ENCODE data around the gene FKBP11.
"Not testable (repeated sequence)": the region's sequence is repeated elsewhere in the genome, so short reads cannot be mapped to it uniquely, and the experiment has no call there.

The FKBP11 gene

DNA sequence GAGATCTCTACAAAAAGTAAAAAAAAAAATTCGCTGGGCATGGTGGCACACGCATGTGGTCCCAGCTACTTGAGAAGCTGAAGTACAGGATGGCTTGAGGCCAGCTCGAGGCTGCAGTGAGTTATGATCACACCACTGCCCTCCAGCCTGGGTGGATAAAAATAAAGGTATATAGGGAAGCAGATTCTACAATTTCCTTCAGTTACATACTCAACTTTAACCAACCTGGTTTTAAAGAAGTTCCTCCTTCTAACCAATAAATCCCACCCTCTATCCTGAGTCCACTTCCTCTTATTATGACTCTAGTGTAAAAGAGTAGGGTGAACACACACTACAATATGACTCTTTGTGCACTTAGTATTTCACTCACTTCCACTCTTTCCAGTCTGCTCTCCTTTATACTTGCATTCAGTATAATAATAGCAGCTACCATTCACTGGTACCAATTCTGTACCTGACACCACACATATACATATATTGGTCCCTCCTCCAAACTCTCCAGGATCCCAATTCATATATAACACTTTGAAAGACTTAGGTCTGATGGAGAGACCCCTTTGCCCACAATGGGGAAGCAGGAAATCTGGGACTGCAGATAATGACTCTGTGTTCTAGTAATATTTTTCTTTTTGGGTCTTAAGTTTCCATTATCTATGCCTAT is 29.7 kb upstream of the FKBP11 start:
- no peak for DNase-seq

DNA sequence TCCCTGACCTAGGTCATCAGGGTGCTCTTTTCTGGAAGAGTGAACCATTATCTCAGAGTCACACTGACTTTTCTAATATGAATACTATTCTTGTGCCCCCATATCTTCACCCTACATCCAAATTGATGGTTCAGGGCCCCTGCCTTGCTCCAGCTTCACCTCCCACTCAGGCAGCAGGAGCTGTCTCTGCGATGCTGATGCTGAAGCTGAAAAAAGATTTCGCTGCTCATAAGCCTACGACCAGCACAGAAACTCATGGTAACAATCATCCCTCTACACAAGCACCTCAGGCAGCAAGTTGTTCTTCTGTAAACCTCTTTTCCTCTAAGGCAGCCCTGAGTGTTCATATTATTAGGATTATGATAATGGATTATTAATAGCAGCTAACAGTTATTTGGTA is 28.8 kb upstream of the FKBP11 start:
- no peak for DNase-seq

DNA sequence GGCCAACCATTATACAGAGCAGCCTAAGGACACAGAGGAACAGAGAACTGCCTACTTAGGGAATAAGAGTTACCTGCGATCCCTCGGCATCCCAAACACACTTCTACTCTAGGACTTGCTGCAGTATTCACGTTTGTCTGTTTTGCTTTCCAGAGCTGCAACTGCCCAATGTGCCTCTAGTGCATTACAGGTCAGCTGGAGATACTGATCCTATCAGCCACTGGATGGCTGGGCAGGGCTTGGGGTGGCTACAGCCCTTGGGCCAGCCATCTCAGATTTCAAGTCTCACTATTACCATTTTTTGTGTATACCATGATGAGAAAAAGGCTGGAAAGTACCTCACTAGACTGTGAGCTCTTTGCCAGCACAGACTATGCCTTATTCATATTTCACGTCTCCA is 27.4 kb upstream of the FKBP11 start:
- DNase-seq, result no peak

DNA sequence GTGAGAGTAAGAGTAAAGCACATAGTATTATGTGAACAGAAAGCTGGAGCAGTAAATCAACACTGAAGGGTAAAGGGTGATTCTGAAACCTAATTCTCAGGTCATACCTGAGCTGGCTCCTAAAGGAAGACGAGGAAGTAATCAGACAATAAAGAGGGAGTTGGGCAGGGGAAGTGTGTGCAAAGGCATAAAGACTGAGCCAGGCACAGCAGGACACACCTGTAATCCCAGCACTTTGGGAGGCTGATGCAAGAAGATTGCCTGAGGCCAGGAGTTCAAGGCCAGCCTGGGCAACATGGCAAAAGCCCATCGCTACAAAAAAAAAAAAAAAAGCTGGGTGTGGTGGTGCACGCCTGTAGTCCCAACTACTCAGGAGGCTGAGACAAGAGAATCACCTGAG is 22.4 kb upstream of the FKBP11 start:
- no peak for DNase-seq

DNA sequence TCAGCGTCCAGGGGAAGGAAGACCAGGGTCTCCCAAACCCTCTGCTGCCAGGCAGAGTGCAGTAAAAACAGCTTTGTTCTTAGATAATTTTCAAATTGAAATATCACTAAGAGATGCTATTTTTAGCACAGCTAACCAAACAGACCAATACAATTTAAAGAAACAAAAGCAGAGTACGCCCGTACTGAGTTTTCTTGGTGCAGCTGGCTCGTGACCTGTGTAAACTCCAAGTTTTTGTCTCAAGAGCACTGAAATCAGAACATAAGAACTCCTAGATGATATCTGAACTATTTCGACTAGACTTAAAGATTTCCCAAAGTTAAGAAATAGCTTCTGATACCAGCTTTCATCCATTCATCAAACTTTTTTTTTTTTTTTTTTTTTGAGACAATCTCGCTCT is 21.7 kb upstream of the FKBP11 start:
- no peak for DNase-seq

DNA sequence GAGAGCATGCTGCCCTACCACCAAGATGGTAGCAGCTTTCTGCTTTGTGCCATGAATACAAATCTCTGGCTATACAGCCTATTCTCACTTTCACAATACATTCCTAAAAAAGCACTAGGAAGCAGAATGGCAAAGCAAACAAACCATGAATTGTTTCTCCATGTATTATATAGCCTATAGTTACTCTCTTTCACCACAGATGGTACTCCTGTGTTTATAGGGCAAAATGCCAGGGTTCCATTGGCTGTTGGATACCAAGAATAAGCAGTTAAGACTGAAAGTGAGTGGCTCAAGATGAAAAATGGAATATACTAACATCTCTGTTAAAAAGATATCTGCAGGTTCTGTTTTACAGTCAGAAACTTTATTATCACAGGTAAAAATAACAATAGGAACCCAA is 20.9 kb upstream of the FKBP11 start:
- no peak for DNase-seq

DNA sequence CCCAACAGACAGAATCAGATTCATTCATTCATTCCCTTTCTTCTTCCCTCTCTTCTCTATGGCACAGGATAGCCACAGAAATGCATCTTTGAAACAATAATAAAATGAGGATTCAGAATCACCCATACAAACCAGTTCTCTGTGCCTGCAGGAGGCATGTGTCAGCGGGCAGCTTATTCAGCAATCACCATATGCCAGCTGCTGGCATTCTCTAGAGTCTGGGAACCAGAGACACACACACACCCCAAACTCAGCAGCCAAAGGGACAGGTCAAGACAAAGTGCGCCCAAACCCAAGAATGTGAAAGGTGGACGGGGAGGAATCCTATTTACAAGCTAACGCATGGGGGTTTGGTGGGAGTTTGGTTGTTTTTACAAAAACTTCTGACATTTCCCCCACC is 17.9 kb upstream of the FKBP11 start:
- no peak for DNase-seq

DNA sequence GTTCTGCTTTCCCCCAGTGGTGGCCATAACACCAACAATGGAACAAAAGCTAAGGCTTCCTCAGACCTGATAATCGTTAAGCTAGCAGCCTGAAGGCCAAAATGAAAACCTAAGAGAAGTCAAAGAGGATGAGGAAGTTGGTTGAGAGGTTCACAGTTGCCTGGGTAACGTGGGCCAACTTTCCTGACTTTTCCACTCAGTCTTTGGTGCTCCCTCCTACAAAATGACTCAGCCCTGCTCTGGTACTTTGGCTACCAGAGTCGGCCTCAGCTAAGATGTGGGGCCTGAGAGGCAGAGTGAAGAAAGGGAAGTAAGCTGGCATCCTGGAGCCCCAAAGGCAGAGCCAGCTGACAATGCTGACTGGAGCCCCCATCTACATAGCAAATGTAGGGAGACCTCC is 14.9 kb upstream of the FKBP11 start:
- no peak for DNase-seq

DNA sequence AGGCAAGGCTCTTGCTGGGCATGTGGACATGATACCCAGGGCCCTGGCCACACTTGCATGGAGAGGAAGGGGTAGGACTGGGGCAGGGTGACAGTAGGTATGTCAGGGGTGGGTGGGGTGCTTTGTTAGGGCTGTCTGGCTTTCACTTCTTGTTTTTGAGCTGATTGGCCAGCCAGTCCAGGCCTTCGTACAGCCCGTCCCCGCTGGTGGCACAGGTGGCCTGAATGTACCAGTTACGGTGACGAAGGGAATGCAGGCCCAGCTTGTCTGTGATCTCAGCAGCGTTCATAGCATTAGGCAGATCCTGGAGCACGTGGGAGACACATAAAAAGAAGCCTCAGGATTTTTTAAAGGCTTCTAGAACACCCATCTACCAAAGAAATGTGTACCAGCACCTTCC is 13.5 kb upstream of the FKBP11 start:
- no peak for DNase-seq

DNA sequence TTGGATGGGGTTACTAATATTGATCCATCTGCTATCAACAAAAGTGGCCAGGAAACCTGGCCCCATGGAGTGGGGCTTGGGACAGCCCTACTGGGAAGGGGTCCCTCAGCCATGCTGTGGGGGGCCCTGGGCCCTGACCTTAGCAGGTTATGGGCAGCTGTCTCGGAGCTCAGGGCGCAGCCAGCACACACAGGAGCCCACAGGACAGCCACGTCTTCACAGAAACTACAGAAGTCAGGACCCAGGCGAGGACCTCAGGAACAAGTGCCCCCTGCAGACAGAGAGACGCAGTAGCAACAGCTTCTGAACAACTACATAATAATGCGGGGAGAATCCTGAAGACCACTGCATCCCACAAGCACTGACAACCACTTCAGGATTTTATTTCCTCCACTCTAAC is 11.9 kb upstream of the FKBP11 start:
- no peak for DNase-seq

DNA sequence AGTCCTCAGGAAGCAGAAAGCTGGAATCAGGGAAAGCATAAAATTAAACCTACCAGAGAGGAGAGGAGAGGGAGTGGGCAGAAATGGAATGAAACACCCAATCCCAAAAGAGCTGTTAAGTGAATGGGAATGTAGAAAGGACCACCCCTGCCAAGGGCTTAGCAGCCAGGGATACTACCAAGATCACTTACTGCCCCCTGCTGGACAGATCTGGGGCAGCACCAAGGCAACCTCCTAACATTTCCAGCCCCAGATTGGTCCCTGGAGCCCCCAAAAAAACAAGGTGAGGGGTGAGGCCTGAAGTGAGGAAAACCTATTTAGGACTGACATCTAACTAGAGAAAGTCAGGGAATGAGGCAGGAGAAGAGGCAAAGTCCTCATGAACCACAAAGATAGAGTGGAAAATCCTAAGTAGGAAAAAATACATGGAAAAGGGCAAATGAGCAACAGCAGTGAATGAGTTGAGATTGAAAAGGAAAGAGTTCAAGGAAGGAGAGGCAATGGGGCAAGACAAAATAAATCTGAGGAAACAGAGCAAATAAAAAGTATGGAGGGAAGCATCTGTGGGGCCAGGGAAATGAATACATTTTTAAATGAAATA is 11.2 kb upstream of the FKBP11 start:
- DNase-seq, result peak; percentile 72

DNA sequence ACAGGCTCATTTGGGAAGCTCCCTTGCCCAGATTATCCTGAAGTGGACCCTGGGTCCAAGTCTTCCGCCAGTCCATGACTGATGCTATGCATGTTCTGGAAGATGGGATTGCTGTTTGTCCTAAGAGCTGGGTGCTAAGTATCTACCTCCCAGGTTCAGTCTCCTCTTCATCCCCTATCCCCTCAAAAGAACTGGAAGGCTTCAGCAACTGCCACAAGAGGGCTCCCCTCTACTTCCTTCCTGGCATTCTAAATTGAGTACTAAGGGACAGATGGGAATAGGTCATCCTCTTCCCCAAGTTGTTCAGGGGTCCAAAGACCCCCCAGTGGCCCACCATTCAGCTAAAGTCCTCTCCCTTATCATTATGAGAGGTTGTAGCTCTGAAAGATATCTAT is 9.0 kb upstream of the FKBP11 start:
- DNase-seq, result no peak

DNA sequence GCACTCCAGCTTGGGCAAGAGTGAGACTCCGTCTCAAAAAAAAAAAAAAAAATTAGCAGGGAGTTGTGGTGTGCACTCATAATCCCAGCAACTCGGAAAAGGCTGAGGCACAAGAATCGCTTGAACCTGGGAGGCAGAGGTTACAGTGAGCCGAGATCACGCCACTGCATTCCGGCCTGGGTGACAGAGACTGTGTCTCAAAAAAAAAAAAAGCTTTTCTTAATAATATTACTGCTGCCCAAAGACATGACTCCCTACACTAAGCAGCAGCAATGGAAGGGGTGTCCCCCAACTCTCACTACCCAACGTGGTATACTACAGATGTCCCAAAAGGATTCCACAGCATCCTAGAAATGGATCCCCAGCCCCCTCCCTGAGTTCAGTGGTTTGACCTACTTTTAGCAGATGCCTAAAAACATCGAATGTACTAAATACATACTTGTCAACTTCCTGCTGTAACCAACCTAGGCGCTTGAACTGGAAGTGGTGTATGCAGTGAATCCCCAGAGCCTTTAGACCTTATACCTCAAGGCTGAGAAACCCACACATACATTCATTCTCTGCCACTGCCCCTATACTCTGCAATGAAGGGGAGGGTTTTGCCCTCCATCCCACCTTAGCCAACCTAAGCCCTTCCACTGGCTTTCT is 8.5 kb upstream of the FKBP11 start:
- DNase-seq, result no peak

DNA sequence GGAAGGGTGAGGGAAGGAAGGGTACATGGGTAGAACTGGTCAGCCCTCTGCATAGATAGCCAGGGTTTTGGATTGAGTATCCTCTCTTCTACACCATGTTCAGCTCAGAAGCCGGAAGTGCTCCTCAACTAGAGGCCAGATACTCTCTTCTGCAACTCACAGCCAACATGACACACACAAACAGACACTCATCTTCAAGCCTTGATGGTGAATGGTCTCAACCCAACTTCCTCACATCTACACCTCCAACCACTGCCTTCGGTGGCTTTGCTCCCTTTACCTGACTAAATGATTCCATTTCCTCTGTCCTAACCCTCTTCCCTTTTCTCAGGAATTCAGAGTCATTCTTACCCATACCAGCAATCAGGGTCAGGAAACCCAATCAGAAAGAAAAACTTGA is 7.6 kb upstream of the FKBP11 start:
- DNase-seq, result no peak

DNA sequence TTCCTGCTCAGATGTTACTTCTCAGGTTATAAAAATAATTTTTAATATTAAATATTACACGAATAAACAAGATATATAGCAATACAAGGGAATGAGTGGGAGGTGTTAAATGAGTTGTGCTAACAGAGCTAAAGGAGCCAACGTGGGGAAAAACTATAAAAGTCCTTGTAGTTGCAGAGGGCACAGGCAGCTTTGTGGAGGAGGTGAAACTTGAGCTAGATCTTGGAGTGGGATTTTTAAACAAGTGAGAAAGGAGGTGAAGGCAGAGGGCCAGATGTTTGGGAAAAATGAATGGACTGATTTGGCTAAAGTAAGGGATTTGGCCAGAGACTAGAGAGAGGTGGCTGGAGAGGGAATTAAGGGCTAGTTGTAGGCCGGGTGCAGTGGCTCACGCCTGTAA is 5.2 kb upstream of the FKBP11 start:
- no peak for DNase-seq

DNA sequence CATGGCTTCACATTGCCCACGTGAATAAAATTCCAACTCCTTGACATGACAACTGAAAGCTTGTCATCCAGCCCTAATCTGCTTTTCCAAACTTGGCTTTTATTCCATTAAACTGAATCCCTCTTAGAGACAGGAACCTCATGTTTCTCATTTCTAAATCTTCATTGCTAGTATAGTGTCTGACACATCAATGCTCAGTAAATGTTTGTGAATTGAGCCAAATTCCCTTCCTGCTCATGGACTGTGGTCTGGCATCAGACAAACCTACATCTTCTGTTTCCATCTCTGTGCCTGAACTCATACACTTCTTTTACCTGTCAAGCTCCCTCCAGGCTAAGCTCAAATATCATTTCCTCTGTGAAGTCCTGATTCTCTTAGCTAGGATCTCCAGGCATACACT is 4.3 kb upstream of the FKBP11 start:
- DNase-seq, result no peak

DNA sequence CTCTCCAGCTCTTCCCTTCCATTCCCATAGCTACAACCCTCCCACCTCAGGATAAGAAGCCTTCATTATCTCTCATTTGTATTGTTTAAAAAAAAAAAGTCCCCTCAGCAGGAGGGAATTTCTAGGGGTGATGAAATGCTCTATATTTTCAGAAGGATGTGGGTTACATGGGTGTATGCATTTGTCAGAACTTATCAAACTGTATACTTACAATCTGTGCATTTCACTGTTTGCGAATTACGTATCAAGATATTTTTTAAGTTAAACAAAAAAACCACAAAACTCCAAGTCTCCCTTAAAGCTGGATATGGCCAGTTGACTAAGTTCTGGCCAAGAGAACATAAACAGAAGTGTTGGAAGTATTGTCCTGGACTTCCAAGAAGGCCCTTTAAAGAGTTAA is 2.0 kb upstream of the FKBP11 start:
- no peak for DNase-seq

DNA sequence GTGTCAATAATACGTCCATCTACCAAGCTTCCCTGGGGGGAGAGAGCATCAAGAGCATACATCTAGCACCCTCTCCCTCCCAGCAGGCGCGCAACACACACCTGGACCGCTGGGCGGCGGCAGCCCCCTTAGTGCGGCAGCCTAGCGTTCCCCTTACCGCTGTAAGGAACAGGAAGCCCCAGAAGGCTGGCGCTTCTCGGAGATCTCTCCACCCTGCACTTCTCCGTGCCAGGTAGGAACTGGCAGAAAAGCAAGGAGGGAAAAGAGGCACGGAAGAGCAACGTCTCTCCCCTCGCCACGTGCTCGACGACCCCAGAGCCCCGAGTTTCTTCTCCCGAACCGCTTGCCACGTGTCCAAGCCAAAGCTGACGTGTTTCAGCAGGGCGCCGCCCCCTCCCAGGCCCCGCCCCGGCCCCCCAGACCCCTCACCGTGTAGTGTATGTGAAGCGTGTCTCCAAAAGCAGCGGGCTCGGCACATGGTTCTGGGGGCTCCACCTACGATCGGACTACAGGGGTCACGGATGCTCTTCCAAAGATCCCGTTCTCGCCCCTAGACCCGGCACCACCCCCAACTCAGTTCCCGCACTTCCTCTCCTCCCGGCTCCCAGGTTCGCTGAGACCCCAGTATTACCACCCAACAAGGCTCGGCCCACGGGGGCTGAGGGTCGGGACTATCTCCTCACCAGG is 532 bp downstream of the FKBP11 start:
- peak; percentile 55 for DNase-seq

DNA sequence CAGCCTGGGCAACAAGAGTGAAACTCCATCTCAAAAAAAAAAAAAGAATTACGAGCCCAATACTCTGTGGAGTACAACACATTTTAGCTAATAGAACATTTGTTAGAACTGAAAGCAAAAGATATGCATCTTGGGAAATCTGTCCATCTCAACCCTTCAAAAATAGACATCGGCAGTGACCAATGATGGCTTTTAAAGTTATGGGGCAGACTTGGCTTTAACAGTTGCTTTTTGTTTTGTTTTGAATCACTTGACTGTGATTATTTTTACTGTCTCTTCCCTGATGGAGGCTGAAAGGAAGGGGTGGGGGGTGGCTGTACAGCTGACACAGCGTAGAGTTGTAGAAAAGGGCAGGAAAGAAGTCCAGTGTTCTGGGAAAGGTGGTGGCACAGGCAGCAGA is 2.2 kb downstream of the FKBP11 start:
- no peak for DNase-seq

DNA sequence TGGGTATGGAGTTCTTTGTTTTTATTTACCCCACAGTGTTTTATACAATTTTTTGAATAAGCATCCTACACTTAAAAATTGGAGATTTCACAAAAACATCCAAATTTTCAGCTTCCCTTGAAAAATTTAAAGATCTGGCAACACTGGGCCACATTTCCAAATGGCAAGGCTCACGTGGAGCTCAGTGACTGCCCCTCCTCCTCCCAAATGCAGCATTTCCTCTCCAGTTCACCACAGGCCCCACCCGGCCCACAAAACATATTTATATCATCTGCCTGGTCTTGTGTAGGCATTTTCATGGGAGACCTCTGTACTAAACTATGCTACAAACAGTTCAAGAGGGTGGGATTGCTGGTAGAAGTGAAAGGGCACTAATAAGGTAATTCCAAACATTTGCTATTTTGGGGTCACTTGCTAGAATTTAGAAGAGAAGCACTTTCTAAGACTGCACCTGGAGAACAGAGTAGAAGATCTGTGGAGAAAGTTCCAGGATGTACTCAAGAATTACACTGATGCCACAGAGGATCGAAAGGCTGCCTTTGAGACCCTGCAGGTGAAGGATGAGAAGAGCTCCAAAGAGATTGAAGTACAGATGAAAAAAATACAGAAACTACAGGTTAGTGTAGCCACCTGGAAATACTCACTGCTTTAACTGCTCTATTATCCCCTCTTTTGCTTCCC is 7.3 kb downstream of the FKBP11 start:
- no peak for DNase-seq

DNA sequence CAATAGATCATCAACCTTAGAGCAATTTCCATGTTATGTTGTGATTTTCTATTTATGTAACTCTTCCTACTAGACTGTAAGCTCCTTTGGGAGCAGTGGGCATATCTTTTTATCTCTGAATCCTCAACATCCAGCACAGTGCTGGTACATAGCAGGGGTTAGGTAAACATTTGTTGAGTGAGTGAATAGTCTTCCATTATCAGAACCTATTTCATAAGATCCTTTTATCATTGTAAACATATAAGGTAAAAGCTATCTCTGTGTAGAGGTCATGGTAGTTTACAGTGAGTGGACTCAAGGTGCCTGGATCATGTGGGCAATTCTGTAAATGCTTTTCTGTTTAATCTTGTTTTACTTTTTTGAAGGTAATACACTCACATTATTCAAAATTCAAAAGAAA is 15.1 kb downstream of the FKBP11 start:
- DNase-seq, result no peak

DNA sequence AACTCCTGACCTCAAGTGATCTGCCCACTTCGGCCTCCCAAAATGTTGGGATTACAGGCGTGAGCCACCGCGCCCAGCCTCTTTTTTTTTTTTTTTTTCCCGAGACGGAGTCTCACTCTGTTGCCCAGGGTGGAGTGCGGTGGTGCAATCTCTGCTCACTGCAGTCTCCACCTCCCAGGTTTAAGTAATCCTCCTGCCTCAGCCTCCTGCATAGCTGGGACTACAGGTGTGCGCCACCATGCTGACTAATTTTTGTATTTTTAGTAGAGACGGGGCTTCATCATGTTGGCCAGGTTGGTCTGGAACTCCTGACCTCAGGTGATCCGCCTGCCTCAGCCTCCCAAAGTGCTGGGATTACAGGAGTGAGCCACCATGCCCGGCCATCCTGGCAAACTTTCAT is 15.6 kb downstream of the FKBP11 start:
- DNase-seq, result not testable (repeated sequence)

DNA sequence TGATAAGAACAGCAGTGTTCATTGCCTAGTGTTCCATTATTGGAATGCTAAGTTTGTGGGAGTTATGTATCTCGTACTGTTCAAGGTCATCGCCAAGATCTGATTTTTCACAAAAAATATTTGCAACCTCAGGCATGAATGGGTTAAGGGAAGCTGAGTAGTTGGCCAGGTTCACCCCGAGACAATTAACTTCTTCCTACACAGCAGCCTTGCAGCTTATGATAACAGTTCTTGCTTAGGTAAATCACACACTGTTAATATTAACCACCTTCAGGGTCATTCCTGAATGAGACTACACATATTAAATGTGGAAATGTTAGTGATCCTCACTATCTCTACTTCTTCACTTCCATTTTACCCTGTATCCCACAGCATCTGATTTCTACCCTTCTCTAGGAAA is 18.0 kb downstream of the FKBP11 start:
- no peak for DNase-seq

All from fibroblast of skin of scalp (primary cell).